SH-SY5Y (cell line): ENCODE results near the gene EGFR.

Experiments used
- GATA2 ChIP-seq: IDR thresholded peaks from 2 replicates; pipeline ENCODE4 v1.6.1; 2011; ENCODE audit warnings: mild to moderate bottlenecking, low read depth, low read length
- GATA3 ChIP-seq: IDR thresholded peaks from 2 replicates; pipeline ENCODE4 v1.6.1; 2011; ENCODE audit warnings: low read depth, mild to moderate bottlenecking, low read length, moderate library complexity

DNA sequence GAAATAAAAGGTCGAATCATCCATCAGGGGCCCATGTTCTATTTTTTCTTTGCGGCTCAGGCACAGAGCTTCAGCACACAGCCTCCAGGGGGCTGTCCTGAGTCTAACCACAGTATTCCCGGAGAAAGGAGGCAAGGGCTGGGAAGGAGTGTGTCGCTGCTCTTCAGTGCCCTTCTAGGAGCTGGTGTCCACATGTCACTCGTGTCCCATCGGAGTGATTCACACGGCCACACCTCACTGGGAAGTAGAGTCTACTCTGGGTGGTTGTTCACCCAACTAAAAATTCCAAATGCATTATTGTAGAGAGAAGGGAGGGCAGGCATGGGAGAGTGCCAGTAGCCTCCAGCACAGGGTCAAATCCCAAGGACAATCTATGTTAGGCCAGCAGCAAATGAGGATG lies 231.5 kb downstream of the EGFR start:
- no peak for TF ChIP-seq GATA2
- no peak for TF ChIP-seq GATA3
